H1 (cell line): Measurements from ENCODE around the gene KRTCAP2. TPM values are rescaled to one million over a fixed set of nuclear protein-coding genes. Genes with fewer than 3 reads are reported as not detected.

Experiments used
- CTCF ChIA-PET: fragments of 300-600 bp; sonication (Branson Sonifier 250); formaldehyde crosslinking; loops from one replicate; lab custom pipeline; 2021; ENCODE audit not compliant: partially characterized antibody; lab: Charles Lee
- POLR2A ChIA-PET: fragments of 300-600 bp; sonication (Branson Sonifier 250); formaldehyde crosslinking; loops from one replicate; lab custom pipeline; 2021; ENCODE audit warnings: inconsistent platforms; ENCODE audit not compliant: partially characterized antibody; lab: Charles Lee
- DNase-seq, 2 experiments: peaks; one replicate each; pipeline versions ENCODE4 v3.0.0 to v3.0.0-alpha.2; 2010 to 2022; ENCODE audit warnings: low spot score in 2 of 2, low read depth in 1 of 2, mixed read lengths in 1 of 2
- FAIRE-seq: peaks from 2 replicates; lab custom pipeline; 2011; peaks lifted over from hg19 to GRCh38; lab: Jason Lieb, UNC
- H2AFZ ChIP-seq: 2 replicates; pipeline ENCODE4 v1.8.1; 2012; ENCODE audit warnings: low read length, inconsistent platforms
- H2AK5ac ChIP-seq: 2 replicates; pipeline ENCODE4 v1.6.1; 2013; ENCODE audit warnings: low read depth, low read length
- H2BK120ac ChIP-seq: replicated peaks from 2 replicates; pipeline ENCODE3; 2013; ENCODE audit warnings: low read depth, low read length, inconsistent platforms
- H2BK12ac ChIP-seq: 2 replicates; pipeline ENCODE4 v1.6.1; 2013; ENCODE audit warnings: low read depth, low read length
- H2BK15ac ChIP-seq: 2 replicates; pipeline ENCODE4 v1.6.1; 2013; ENCODE audit warnings: low read length
- H2BK20ac ChIP-seq: 2 replicates; pipeline ENCODE4 v1.6.1; 2013; ENCODE audit warnings: low read length
- H2BK5ac ChIP-seq: 2 replicates; pipeline ENCODE4 v1.6.1; 2013; ENCODE audit warnings: low read depth, low read length
- H3K14ac ChIP-seq: 2 replicates; pipeline ENCODE4 v1.6.1; 2013; ENCODE audit warnings: inconsistent platforms; ENCODE audit not compliant: insufficient read length
- H3K18ac ChIP-seq: 2 replicates; pipeline ENCODE4 v1.6.1; 2013; ENCODE audit warnings: low read length; ENCODE audit errors: extremely low read depth
- H3K23ac ChIP-seq: 2 replicates; pipeline ENCODE4 v1.6.1; 2013; ENCODE audit warnings: inconsistent platforms; ENCODE audit not compliant: insufficient read length
- H3K23me2 ChIP-seq: 2 replicates; pipeline ENCODE4 v1.6.1; 2013; ENCODE audit warnings: low read depth, low read length
- H3K27ac ChIP-seq: 2 replicates; pipeline ENCODE4 v1.6.1; 2011; ENCODE audit warnings: low read depth, low read length, inconsistent platforms
- H3K27me3 ChIP-seq, 4 experiments: replicated peaks in 1 of 4; 1 replicate in 1 of 4; 2 replicates in 3 of 4; pipeline versions ENCODE4 v1.6.1 to v1.8.1; 2011 to 2013; ENCODE audit warnings: low read length in 3 of 4, mild to moderate bottlenecking in 3 of 4, inconsistent platforms in 2 of 4, mixed read lengths in 2 of 4, moderate library complexity in 1 of 4; ENCODE audit not compliant: control insufficient read depth in 3 of 4, insufficient read depth in 3 of 4; ENCODE audit errors: extremely low read depth in 1 of 4
- H3K36me3 ChIP-seq, 4 experiments: 2 replicates each; pipeline versions ENCODE4 v1.6.1 to v1.8.1; 2011 to 2013; ENCODE audit warnings: mild to moderate bottlenecking in 4 of 4, low read length in 3 of 4, moderate library complexity in 2 of 4, control low read depth in 1 of 4, inconsistent platforms in 1 of 4; ENCODE audit not compliant: insufficient read depth in 4 of 4, control insufficient read depth in 2 of 4
- H3K4ac ChIP-seq: replicated peaks from 2 replicates; pipeline ENCODE3; 2013; ENCODE audit warnings: low read length, low read depth, mixed read lengths, inconsistent platforms; ENCODE audit not compliant: insufficient read length
- H3K4me1 ChIP-seq, 4 experiments: replicated peaks in 1 of 4; 1 replicate in 1 of 4; 2 replicates in 3 of 4; pipeline versions ENCODE4 v1.6.1 to v1.8.1; 2011 to 2013; ENCODE audit warnings: low read length in 3 of 4, inconsistent platforms in 2 of 4, mixed read lengths in 1 of 4; ENCODE audit not compliant: insufficient read depth in 4 of 4, control insufficient read depth in 3 of 4
- H3K4me2 ChIP-seq, 2 experiments: 2 replicates each; pipeline versions ENCODE4 v1.6.1 to v1.8.1; 2011 to 2013; ENCODE audit warnings: low read depth in 2 of 2, low read length in 2 of 2, control low read depth in 1 of 2, inconsistent platforms in 1 of 2, mild to moderate bottlenecking in 1 of 2; ENCODE audit not compliant: insufficient read depth in 1 of 2
- H3K4me3 ChIP-seq, 4 experiments: fragments of 200-600, 300-600 bp in 1 of 4; sonication (generic), shearing (Covaris generic), sonication (Bioruptor Twin) in 1 of 4; 2 replicates each; pipeline versions ENCODE4 v1.5.1 to v1.8.1; 2011 to 2016; ENCODE audit warnings: low read length in 4 of 4, low read depth in 3 of 4, control low read depth in 2 of 4, inconsistent platforms in 2 of 4, mild to moderate bottlenecking in 2 of 4, mixed read lengths in 1 of 4, moderate library complexity in 1 of 4; ENCODE audit not compliant: insufficient read depth in 2 of 4; ENCODE audit errors: extremely low read depth in 1 of 4
- H3K56ac ChIP-seq: replicated peaks from 2 replicates; pipeline ENCODE3; 2013; ENCODE audit warnings: low read depth, mild to moderate bottlenecking, mixed read lengths, low read length, inconsistent platforms; ENCODE audit not compliant: insufficient read length
- H3K79me1 ChIP-seq: 2 replicates; pipeline ENCODE4 v1.6.1; 2013; ENCODE audit warnings: low read depth, low read length, control low read depth
- H3K79me2 ChIP-seq, 2 experiments: 2 replicates each; pipeline versions ENCODE4 v1.6.1 to v1.8.1; 2012 to 2013; ENCODE audit warnings: low read length in 2 of 2, mild to moderate bottlenecking in 2 of 2, inconsistent platforms in 1 of 2; ENCODE audit not compliant: insufficient read depth in 2 of 2, control insufficient read depth in 1 of 2
- H3K9ac ChIP-seq, 4 experiments: replicated peaks in 1 of 4; 1 replicate in 1 of 4; 2 replicates in 3 of 4; pipeline versions ENCODE4 v1.6.1 to v1.8.1; 2011 to 2013; ENCODE audit warnings: low read depth in 3 of 4, low read length in 3 of 4, control low read depth in 2 of 4, mild to moderate bottlenecking in 2 of 4, moderate library complexity in 2 of 4, inconsistent platforms in 1 of 4; ENCODE audit errors: extremely low read depth in 1 of 4
- H3K9me3 ChIP-seq, 2 experiments: 2 replicates each; pipeline versions ENCODE4 v1.6.1 to v1.8.1; 2012 to 2013; ENCODE audit warnings: mild to moderate bottlenecking in 2 of 2, moderate library complexity in 2 of 2, control low read depth in 1 of 2, inconsistent platforms in 1 of 2, low read depth in 1 of 2, low read length in 1 of 2, mixed read lengths in 1 of 2; ENCODE audit not compliant: insufficient read depth in 2 of 2
- H4K20me1 ChIP-seq, 2 experiments: replicated peaks in 1 of 2; 2 replicates each; pipeline versions ENCODE3 to v1.8.1; 2011 to 2013; ENCODE audit warnings: inconsistent platforms in 2 of 2, low read length in 2 of 2, mild to moderate bottlenecking in 1 of 2; ENCODE audit not compliant: insufficient read depth in 2 of 2, control insufficient read depth in 1 of 2
- H4K5ac ChIP-seq: 2 replicates; pipeline ENCODE4 v1.6.1; 2013; ENCODE audit warnings: low read length, low read depth, mixed read lengths, inconsistent platforms; ENCODE audit not compliant: insufficient read length
- H4K8ac ChIP-seq: 2 replicates; pipeline ENCODE4 v1.8.0; 2013; ENCODE audit warnings: mild to moderate bottlenecking, moderate library complexity, low read length, inconsistent platforms; ENCODE audit not compliant: insufficient read depth; ENCODE audit errors: extremely low read depth
- H4K91ac ChIP-seq: replicated peaks from 2 replicates; pipeline ENCODE3; 2013; ENCODE audit warnings: low read length, mixed read lengths, inconsistent platforms; ENCODE audit not compliant: insufficient read length
- GTF2F1 ChIP-seq: IDR thresholded peaks from 2 replicates; pipeline ENCODE4 v1.6.1; 2012; ENCODE audit warnings: low read depth, low read length, improper control_type of control experiment, borderline replicate concordance
- HDAC6 ChIP-seq: IDR thresholded peaks from one replicate; pipeline ENCODE4 v1.7.1; 2012; ENCODE audit warnings: low read depth, mild to moderate bottlenecking, inconsistent platforms, low read length, moderate library complexity
- POLR2AphosphoS5 ChIP-seq: IDR thresholded peaks from 2 replicates; pipeline ENCODE4 v1.6.1; 2011; ENCODE audit warnings: low read depth, low read length
- SP2 ChIP-seq: IDR thresholded peaks from 2 replicates; pipeline ENCODE4 v1.6.1; 2012; ENCODE audit warnings: mild to moderate bottlenecking, low read length, inconsistent platforms
- TAF1 ChIP-seq: IDR thresholded peaks from 2 replicates; pipeline ENCODE4 v1.6.1; 2011; ENCODE audit warnings: mild to moderate bottlenecking, low read depth, low read length
- ZNF274 ChIP-seq: IDR thresholded peaks from 2 replicates; pipeline ENCODE4 v1.7.0; 2012; ENCODE audit warnings: low read length, borderline replicate concordance; ENCODE audit errors: extremely low read depth
- WGBS, 2 experiments: shearing (Covaris generic) in 1 of 2; methylation state at CpG; one replicate each; pipeline versions ENCODE4 v1.1.6 to v1.1.7; 2013 to 2015; ENCODE audit warnings: low lambda C conversion rate in 2 of 2, mixed read lengths in 2 of 2, inconsistent platforms in 1 of 2, low coverage in 1 of 2, missing lambda C conversion rate in 1 of 2; ENCODE audit not compliant: insufficient replicate concordance in 2 of 2, insufficient coverage in 1 of 2, insufficient read length in 1 of 2; ENCODE audit errors: extremely low coverage in 1 of 2, missing lambda C conversion rate in 1 of 2; 5-methylcytosine and 5-hydroxymethylcytosine counted together
- polyA plus RNA-seq, 7 experiments: library from polyadenylated mRNA; depleted of rRNA in 3 of 7; stranded (reverse) in 5 of 7; unstranded in 2 of 7; fragments of >200 nt in 5 of 7; fragments of 200-250 nt in 2 of 7; gene quantifications; 1 replicate in 5 of 7; 2 replicates in 1 of 7; 4 replicates in 1 of 7; pipeline versions ENCODE4 v1.2.1 to v1.2.3, GENCODE V29; 2011 to 2013; ENCODE audit warnings: missing spikeins in 2 of 7, mixed read lengths in 2 of 7
- total RNA-seq: library from RNA; stranded (reverse); fragmentation: NEBNext Ultra II Directional; extraction: Animal tissue kit (Norgen Biotek cat#: 25700); gene quantifications from 2 replicates; pipeline ENCODE4 v1.2.1, GENCODE V29; 2021

KRTCAP2 gene
- total and polyA plus RNA-seq, 2 of the 8 experiments (the other 6 are each of a cell fraction or from before 2014, with no cell fraction given) = 146 to 317 TPM

DNA sequence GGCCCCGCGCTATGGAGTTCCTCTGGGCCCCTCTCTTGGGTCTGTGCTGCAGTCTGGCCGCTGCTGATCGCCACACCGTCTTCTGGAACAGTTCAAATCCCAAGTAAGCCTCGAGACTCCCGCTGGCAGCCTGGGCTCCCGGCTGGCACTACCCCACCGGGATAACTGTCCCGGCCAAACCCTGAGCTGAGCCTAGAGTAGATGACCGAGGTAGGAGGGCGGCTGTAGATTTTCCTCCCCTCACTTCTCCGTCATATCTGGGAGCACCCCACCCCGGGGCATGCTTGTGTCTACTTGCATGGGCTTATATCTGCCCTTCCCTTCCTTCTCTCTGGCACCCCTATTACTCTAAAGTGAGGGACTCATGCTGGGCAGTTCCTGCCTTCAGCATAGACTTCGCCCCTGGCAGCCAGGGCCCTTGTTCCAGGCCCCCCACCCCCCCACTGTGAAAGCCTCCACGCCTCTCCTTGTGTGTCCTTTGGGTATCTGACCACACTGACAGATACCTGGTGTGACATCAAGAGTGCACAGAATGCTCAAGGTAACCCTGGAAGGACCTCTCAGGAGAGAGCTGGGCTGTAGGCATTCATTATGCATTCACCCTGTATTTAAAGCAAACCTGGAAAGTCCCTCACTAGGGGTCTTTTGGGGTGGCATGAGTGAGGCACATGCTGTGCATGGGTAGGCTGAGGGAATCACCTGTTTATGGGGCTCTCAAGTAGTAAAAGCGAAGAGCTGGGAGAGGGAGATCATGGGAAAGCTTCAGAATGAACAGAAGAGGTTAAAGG lies 44.9 kb downstream of the KRTCAP2 start:
- POLR2A ChIA-PET = interaction anchor here (0.7 to 3.1 kb wide), 13 partner anchors 9 to 155 kb away, joined by 3 to 24 read pairs (median 6); partner anchors contain the start of gene EFNA3
- H3K4ac ChIP-seq = no peak overlapping the region
- H3K4me1 ChIP-seq = peaks cover 16 to 58% (median 40%) of the 10 kb centered on the region in 4 experiments
- CTCF ChIA-PET = interaction anchor here (0.6 to 14.2 kb wide), 10 partner anchors 24 to 278 kb away, joined by 3 to 187 read pairs (median 4); partner anchors contain the start of genes KRTCAP2 and TRIM46
- H3K56ac ChIP-seq = no peak overlapping the region
- no peaks in the 10 kb centered on the region for H4K20me1 ChIP-seq
- no peak overlapping the region for H3K23ac ChIP-seq
- H3K4me2 ChIP-seq = peak overlapping the region; percentile 94 to 97
- DNase-seq = peak in 1 of 2 experiments; percentile 69
- no peak overlapping the region for H2BK120ac ChIP-seq
- peak overlapping the region; percentile 56; the same call in 1 of the 2 replicates for H2AK5ac ChIP-seq
- peaks cover 28% of the 10 kb centered on the region for H3K23me2 ChIP-seq
- peak overlapping the region; percentile 45 to 62 (median 52) for H3K4me3 ChIP-seq
- TF ChIP-seq HDAC6 (no peak), POLR2AphosphoS5 (no peak), TAF1 (no peak), SP2 (no peak), ZNF274 (no peak), GTF2F1 (no peak)
- TF ChIP-seq, all 59 proteins: peak for 0
- 7% methylated on average over 17 of the region's 17 CpGs; no CpG with 5 or more reads in 1 of the 2 experiments for WGBS, 2 experiments
- H3K18ac ChIP-seq = no peak overlapping the region; the same call in 1 of the 2 replicates
- no peaks in the 10 kb centered on the region for H3K79me2 ChIP-seq
- H3K14ac ChIP-seq = no peak overlapping the region
- no peak overlapping the region for H2AFZ ChIP-seq
- no peak overlapping the region for H4K91ac ChIP-seq
- no peak overlapping the region for H3K9ac ChIP-seq
- H3K27me3 ChIP-seq = peaks cover 33 to 50% (median 45%) of the 10 kb centered on the region in 4 experiments
- no peak overlapping the region for H2BK5ac ChIP-seq
- no peak for FAIRE-seq
- H3K27ac ChIP-seq = no peak overlapping the region
- no peak overlapping the region for H2BK20ac ChIP-seq
- H3K79me1 ChIP-seq = no peaks in the 10 kb centered on the region
- H2BK15ac ChIP-seq = no peak overlapping the region
- H4K8ac ChIP-seq = no peak overlapping the region; the same call in 1 of the 2 replicates
- peaks cover 0 to 4% (median under 1%) of the 10 kb centered on the region in 4 experiments; a peak in 1 of 8 replicates for H3K36me3 ChIP-seq
- H3K9me3 ChIP-seq = no peaks in the 10 kb centered on the region
- H4K5ac ChIP-seq = no peak overlapping the region
- H2BK12ac ChIP-seq = no peak overlapping the region
